ENCODE results near the gene LRRC49. TPM values are rescaled to one million over a fixed set of nuclear protein-coding genes. Genes with fewer than 3 reads are reported as not detected.

LRRC49 gene
- polyA plus RNA-seq, 1 donor (not counting 4 experiments of a cell fraction or from before 2014, with no cell fraction given) = 9.9 TPM

DNA sequence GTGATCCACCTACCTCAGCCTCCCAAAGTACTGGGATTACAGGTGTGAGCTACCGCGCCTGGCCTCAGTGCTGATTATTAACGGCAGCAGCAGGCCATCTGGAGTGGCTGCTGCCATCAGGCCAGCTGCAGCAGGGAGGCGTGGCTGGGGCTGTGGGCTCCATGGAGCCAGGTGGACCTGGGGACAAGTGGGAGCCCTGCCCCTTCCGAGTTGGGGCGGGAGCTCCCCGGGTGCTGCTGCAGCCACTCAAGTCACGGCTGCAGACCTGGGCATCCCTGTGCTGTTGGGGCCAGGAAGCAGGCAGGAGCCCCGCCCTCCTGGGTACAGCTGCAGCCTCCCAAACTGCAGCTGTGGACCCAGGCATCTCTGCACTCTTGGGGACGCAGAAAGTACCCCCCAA is 23.9 kb downstream of the LRRC49 start:
- no peak overlapping the region for H3K9ac ChIP-seq (ENCODE audit: control insufficient read depth, extremely low read depth, insufficient read depth, low read length)
- no peaks in the 10 kb centered on the region for H4K20me1 ChIP-seq (ENCODE audit: control insufficient read depth, extremely low read depth, insufficient read depth, low read length)
- no peaks in the 10 kb centered on the region for H3K9me1 ChIP-seq (ENCODE audit: control insufficient read depth, extremely low read depth, insufficient read depth, low read length)
- H3K79me2 ChIP-seq (ENCODE audit: control insufficient read depth, insufficient read depth, low read length) = no peaks in the 10 kb centered on the region
- TF ChIP-seq, protein P1, sequence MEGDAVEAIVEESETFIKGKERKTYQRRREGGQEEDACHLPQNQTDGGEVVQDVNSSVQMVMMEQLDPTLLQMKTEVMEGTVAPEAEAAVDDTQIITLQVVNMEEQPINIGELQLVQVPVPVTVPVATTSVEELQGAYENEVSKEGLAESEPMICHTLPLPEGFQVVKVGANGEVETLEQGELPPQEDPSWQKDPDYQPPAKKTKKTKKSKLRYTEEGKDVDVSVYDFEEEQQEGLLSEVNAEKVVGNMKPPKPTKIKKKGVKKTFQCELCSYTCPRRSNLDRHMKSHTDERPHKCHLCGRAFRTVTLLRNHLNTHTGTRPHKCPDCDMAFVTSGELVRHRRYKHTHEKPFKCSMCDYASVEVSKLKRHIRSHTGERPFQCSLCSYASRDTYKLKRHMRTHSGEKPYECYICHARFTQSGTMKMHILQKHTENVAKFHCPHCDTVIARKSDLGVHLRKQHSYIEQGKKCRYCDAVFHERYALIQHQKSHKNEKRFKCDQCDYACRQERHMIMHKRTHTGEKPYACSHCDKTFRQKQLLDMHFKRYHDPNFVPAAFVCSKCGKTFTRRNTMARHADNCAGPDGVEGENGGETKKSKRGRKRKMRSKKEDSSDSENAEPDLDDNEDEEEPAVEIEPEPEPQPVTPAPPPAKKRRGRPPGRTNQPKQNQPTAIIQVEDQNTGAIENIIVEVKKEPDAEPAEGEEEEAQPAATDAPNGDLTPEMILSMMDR (optimal IDR thresholded peaks at IDR 0.05 in 1 of 3, IDR thresholded peaks at IDR 0.05 in 1 of 3, conservative IDR thresholded peaks at IDR 0.05 in 1 of 3; ENCODE audit: extremely low read depth in 1 of 3, insufficient read depth in 2 of 3, low read length in 3 of 3) = no peak
- TF ChIP-seq EZH2 (IDR thresholded peaks at IDR 0.05; ENCODE audit: low read length) = no peak
- H3K36me3 ChIP-seq (ENCODE audit: control insufficient read depth in 2 of 2, extremely low read depth in 1 of 2, insufficient read depth in 2 of 2, low read length in 2 of 2) = no peaks in the 10 kb centered on the region
- dilution Hi-C loops (cut with MboI; ENCODE audit: extremely low pct_ligation_motif_present, low sequenced_read_pairs) = no loop called here
- peaks cover 6% of the 10 kb centered on the region for H3K4me1 ChIP-seq (ENCODE audit: control insufficient read depth, extremely low read depth, insufficient read depth, low read length)
- no peak overlapping the region for H3K4me2 ChIP-seq (ENCODE audit: control insufficient read depth, extremely low read depth, insufficient read depth, low read depth, low read length)
- H3K27ac ChIP-seq (ENCODE audit: control insufficient read depth, insufficient read depth, low read length) = no peak overlapping the region
- H2AFZ ChIP-seq (ENCODE audit: control insufficient read depth, low read length) = no peak overlapping the region
- H3K9me3 ChIP-seq (ENCODE audit: control insufficient read depth, low read depth, low read length) = no peaks in the 10 kb centered on the region
- H3K4me3 ChIP-seq (ENCODE audit: control insufficient read depth in 2 of 3, extremely low read depth in 1 of 3, insufficient read depth in 2 of 3, low read depth in 1 of 3, low read length in 3 of 3) = no peak overlapping the region
- no peak for DNase-seq (ENCODE audit: low read depth, low spot score)
- no peak for FAIRE-seq
- H3K27me3 ChIP-seq (ENCODE audit: control insufficient read depth, extremely low read depth, insufficient read depth, low read length) = no peaks in the 10 kb centered on the region

- no peak for TF ChIP-seq EZH2 (IDR thresholded peaks at IDR 0.05; ENCODE audit: low read length)
- TF ChIP-seq, protein P1 (optimal IDR thresholded peaks at IDR 0.05 in 1 of 3, IDR thresholded peaks at IDR 0.05 in 1 of 3, conservative IDR thresholded peaks at IDR 0.05 in 1 of 3; ENCODE audit: extremely low read depth in 1 of 3, insufficient read depth in 2 of 3, low read length in 3 of 3) = no peak
- H3K27me3 ChIP-seq (ENCODE audit: control insufficient read depth, extremely low read depth, insufficient read depth, low read length) = no peaks in the 10 kb centered on the region
- FAIRE-seq (no peak), DNase-seq (ENCODE audit: low read depth, low spot score) (no peak)
- H3K9ac ChIP-seq (ENCODE audit: control insufficient read depth, extremely low read depth, insufficient read depth, low read length) = no peak overlapping the region
- no peaks in the 10 kb centered on the region for H3K36me3 ChIP-seq (ENCODE audit: control insufficient read depth in 2 of 2, extremely low read depth in 1 of 2, insufficient read depth in 2 of 2, low read length in 2 of 2)
- dilution Hi-C loops (cut with MboI; ENCODE audit: extremely low pct_ligation_motif_present, low sequenced_read_pairs) = no loop called here
- no peaks in the 10 kb centered on the region for H3K79me2 ChIP-seq (ENCODE audit: control insufficient read depth, insufficient read depth, low read length)
- H4K20me1 ChIP-seq (ENCODE audit: control insufficient read depth, extremely low read depth, insufficient read depth, low read length) = no peaks in the 10 kb centered on the region
- H3K9me3 ChIP-seq (ENCODE audit: control insufficient read depth, low read depth, low read length) = no peaks in the 10 kb centered on the region
- H3K4me1 ChIP-seq (ENCODE audit: control insufficient read depth, extremely low read depth, insufficient read depth, low read length) = no peaks in the 10 kb centered on the region
- H3K4me3 ChIP-seq (ENCODE audit: control insufficient read depth in 2 of 3, extremely low read depth in 1 of 3, insufficient read depth in 2 of 3, low read depth in 1 of 3, low read length in 3 of 3) = no peak overlapping the region
- no peak overlapping the region for H2AFZ ChIP-seq (ENCODE audit: control insufficient read depth, low read length)
- H3K4me2 ChIP-seq (ENCODE audit: control insufficient read depth, extremely low read depth, insufficient read depth, low read depth, low read length) = no peak overlapping the region
- no peak overlapping the region for H3K27ac ChIP-seq (ENCODE audit: control insufficient read depth, insufficient read depth, low read length)
- H3K9me1 ChIP-seq (ENCODE audit: control insufficient read depth, extremely low read depth, insufficient read depth, low read length) = no peaks in the 10 kb centered on the region
Measured at GRCh38 chr15:70917955-70918354, 25.3 kb downstream of the LRRC49 start.

Measured in keratinocyte (primary cell).